Mesothelial cell of epicardium (in vitro differentiated cells): ENCODE measurements around the gene OR10A2. TPM values are rescaled to one million over a fixed set of nuclear protein-coding genes. Genes with fewer than 3 reads are reported as not detected.
"Not testable (repeated sequence)": the region's sequence is repeated elsewhere in the genome, so short reads cannot be mapped to it uniquely, and the experiment has no call there.

Source experiments
- DNase-seq, 2 experiments: peaks; one replicate each; pipeline ENCODE4 v3.0.0; 2021; ENCODE audit warnings: low spot score in 2 of 2; ENCODE audit not compliant: unreplicated experiment in 2 of 2
- H3K27ac Mint-ChIP-seq: 2 replicates; pipeline ENCODE4 v1.8.0; 2021; ENCODE audit warnings: mixed read lengths
- H3K27me3 Mint-ChIP-seq: 2 replicates; pipeline ENCODE4 v1.8.0; 2021; ENCODE audit warnings: low read depth, mixed read lengths
- H3K36me3 Mint-ChIP-seq: 2 replicates; pipeline ENCODE4 v1.8.0; 2021; ENCODE audit warnings: mixed read lengths
- H3K4me1 Mint-ChIP-seq: 2 replicates; pipeline ENCODE4 v1.8.0; 2021; ENCODE audit warnings: mixed read lengths
- H3K4me3 Mint-ChIP-seq: 2 replicates; pipeline ENCODE4 v1.8.0; 2021; ENCODE audit warnings: mild to moderate bottlenecking, moderate library complexity, mixed read lengths
- H3K9me3 Mint-ChIP-seq: 2 replicates; pipeline ENCODE4 v1.8.0; 2021; ENCODE audit warnings: mixed read lengths
- CTCF ChIP-seq: fragments of 200-600 bp; sonication (generic); IDR thresholded peaks from one replicate; pipeline ENCODE4 v1.5.0; 2021; ENCODE audit warnings: antibody characterized with exemption; ENCODE audit not compliant: unreplicated experiment
- total RNA-seq: library from RNA; stranded (reverse); gene quantifications from 3 replicates; pipeline ENCODE4 v1.2.1, GENCODE V29; 2021

Gene OR10A2
- total RNA-seq, 1 donor from 2014 or later, result not detected

- Mint-ChIP-seq H3K4me3 (no peak overlapping the region), H3K36me3 (no peaks in the 10 kb centered on the region), H3K27ac (no peak overlapping the region), H3K4me1 (no peaks in the 10 kb centered on the region), H3K9me3 (peaks cover 8% of the 10 kb centered on the region), H3K27me3 (no peaks in the 10 kb centered on the region)
- no peak for TF ChIP-seq CTCF
- DNase-seq, result no peak
These were observed 37.6 kb downstream of the OR10A2 start for GRCh38 chr11:6900327-6900999.

GRCh38 chr11:6904804-6905203 lies 41.9 kb downstream of the OR10A2 start:
- peaks cover 15% of the 10 kb centered on the region for H3K9me3 Mint-ChIP-seq
- not testable (repeated sequence) for DNase-seq, H3K4me3 Mint-ChIP-seq, H3K27ac Mint-ChIP-seq, H3K27me3 Mint-ChIP-seq, H3K4me1 Mint-ChIP-seq, H3K36me3 Mint-ChIP-seq

- Mint-ChIP-seq H3K4me3 (no peak overlapping the region), H3K9me3 (peaks cover 4% of the 10 kb centered on the region), H3K27me3 (no peaks in the 10 kb centered on the region), H3K4me1 (no peaks in the 10 kb centered on the region), H3K27ac (no peak overlapping the region), H3K36me3 (no peaks in the 10 kb centered on the region)
- TF ChIP-seq CTCF, result no peak
- DNase-seq, result no peak
These were observed 48.5 kb downstream of the OR10A2 start for GRCh38 chr11:6911378-6911777.

- no peak for DNase-seq
- Mint-ChIP-seq H3K27ac (no peak overlapping the region), H3K4me1 (no peaks in the 10 kb centered on the region), H3K27me3 (no peaks in the 10 kb centered on the region), H3K9me3 (peaks cover 4% of the 10 kb centered on the region), H3K4me3 (no peak overlapping the region), H3K36me3 (no peaks in the 10 kb centered on the region)
- TF ChIP-seq CTCF, result no peak
These were observed 49.1 kb downstream of the OR10A2 start for GRCh38 chr11:6911948-6912347.

- H3K27ac Mint-ChIP-seq, result no peak overlapping the region
- H3K36me3 Mint-ChIP-seq, result no peaks in the 10 kb centered on the region
- H3K27me3 Mint-ChIP-seq, result no peaks in the 10 kb centered on the region
- DNase-seq, result no peak
- H3K4me3 Mint-ChIP-seq, result no peak overlapping the region
- no peak for TF ChIP-seq CTCF
- H3K4me1 Mint-ChIP-seq, result no peaks in the 10 kb centered on the region
- no peaks in the 10 kb centered on the region for H3K9me3 Mint-ChIP-seq
These were observed 56.8 kb downstream of the OR10A2 start for GRCh38 chr11:6919698-6920097.

- TF ChIP-seq CTCF, result no peak
- Mint-ChIP-seq H3K27me3 (no peaks in the 10 kb centered on the region), H3K4me1 (no peaks in the 10 kb centered on the region), H3K27ac (no peak within 1 kb of the TSS), H3K4me3 (no peak within 1 kb of the TSS), H3K9me3 (no peaks in the 10 kb centered on the region), H3K36me3 (no peaks in the 10 kb centered on the region)
- DNase-seq, result no peak
These were observed 57.8 kb downstream of the OR10A2 start, which contains the start of gene OR2D3 for GRCh38 chr11:6920702-6921101. TSS of gene OR2D3 (plus strand) at chr11:6921002. CDS start at chr11:6921002, 0 bp downstream.

Other genes with a start within 250 kb of the OR10A2 start
- gene TPP1, start 243.6 kb upstream of the OR10A2 start, total RNA-seq, result 45.8 to 50.1 TPM (median 46.0 TPM) in 3 replicates
- 75.9 to 81.2 TPM (median 77.3 TPM) in 3 replicates for gene DCHS1, start 207.2 kb upstream of the OR10A2 start, total RNA-seq
- gene MRPL17, start 179.7 kb upstream of the OR10A2 start, total RNA-seq, result 41.6 to 45.3 TPM (median 42.7 TPM) in 3 replicates
- gene OR2AG2, start 91.1 kb upstream of the OR10A2 start, total RNA-seq, result 0.11 to 0.29 TPM (median 0.27 TPM) in 3 replicates
- gene OR2AG1, start 80.0 kb upstream of the OR10A2 start, total RNA-seq, result not detected in 3 replicates
- gene OR6A2, start 63.4 kb upstream of the OR10A2 start, total RNA-seq, result 0.34 to 0.60 TPM (median 0.38 TPM) in 3 replicates
- not detected in 3 replicates for gene OR10A5, start 17.4 kb upstream of the OR10A2 start, total RNA-seq
- gene OR10A4, start 13.6 kb downstream of the OR10A2 start, total RNA-seq, result not detected in 3 replicates
- gene OR2D2, start 29.4 kb downstream of the OR10A2 start, total RNA-seq, result 0.40 to 0.85 TPM (median 0.41 TPM) in 3 replicates
- gene OR2D3, start 57.9 kb downstream of the OR10A2 start, total RNA-seq, result not detected in 3 replicates
- gene ZNF215, start 63.4 kb downstream of the OR10A2 start, total RNA-seq, result 2.8 to 3.9 TPM (median 3.0 TPM) in 3 replicates
- gene ZNF214, start 157.3 kb downstream of the OR10A2 start, total RNA-seq, result 6.2 to 7.4 TPM (median 6.5 TPM) in 3 replicates
- 0.51 to 0.58 TPM (median 0.54 TPM) in 3 replicates for gene NLRP14, start 157.4 kb downstream of the OR10A2 start, total RNA-seq
- 0.16 to 0.22 TPM (median 0.16 TPM) in 3 replicates for gene RBMXL2, start 225.9 kb downstream of the OR10A2 start, total RNA-seq